Stimulated activated naive CD8-positive, alpha-beta T cell treated with anti-CD3 and anti-CD28 coated beads, Interleukin-15, Interleukin-2, amounts not matched to agents 100 U/mL and 50 U/mL, for 24 hours (primary cell): ENCODE measurements around the gene C2CD2.
"Not testable (repeated sequence)": the region's sequence is repeated elsewhere in the genome, so short reads cannot be mapped to it uniquely, and the experiment has no call there.

ENCODE experiments used
- ATAC-seq: fragments of 150-1000 bp; cut with Tn5 transposase; one replicate; pipeline ENCODE4 v1.10.0; 2021
- DNase-seq: peaks from one replicate; pipeline ENCODE4 v3.0.0; 2021

Gene C2CD2

DNA sequence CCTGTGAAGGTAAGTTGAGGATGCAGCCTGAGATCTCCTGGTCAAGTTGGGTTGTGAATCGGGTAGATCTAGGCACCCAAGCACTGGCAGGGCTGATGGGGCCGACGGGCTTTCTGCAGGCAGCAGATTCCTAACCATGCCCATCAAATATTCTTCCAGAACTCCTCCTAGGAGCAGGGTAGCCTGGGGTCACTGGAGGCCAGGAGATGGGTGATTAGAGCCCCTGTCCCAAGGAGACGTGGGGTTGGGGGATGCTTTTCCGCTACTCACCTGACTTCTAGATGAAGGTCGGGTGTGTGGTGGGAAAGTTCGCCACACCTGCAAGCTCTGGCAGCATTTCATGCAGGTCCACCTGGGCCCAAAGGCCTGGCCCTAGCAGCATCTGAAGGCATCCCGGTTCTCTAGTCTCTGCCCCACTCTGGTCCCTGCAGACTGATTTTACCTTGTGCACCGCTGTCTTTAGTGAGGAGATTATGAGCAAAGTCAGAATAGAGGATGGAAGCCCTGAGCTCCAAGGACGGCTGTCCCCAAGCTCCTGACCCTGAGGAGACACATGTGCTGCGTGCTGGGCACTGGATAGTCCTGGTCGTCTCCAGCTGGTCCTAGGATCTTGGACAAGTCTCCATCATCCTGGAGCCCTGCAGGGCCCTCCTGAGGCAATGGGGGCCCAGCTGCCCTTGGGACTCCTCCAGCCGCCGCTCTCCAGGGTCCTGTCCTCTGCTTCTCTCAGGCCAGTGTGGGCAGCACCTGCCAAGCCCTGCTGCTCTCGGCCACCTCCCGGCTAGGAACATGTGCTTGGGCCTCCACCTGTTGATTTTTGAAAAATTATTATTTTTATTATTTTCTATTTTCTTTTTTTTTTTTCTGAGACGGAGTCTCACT is 21.8 kb upstream of the C2CD2 start:
- DNase-seq (no peak), ATAC-seq (no peak)

DNA sequence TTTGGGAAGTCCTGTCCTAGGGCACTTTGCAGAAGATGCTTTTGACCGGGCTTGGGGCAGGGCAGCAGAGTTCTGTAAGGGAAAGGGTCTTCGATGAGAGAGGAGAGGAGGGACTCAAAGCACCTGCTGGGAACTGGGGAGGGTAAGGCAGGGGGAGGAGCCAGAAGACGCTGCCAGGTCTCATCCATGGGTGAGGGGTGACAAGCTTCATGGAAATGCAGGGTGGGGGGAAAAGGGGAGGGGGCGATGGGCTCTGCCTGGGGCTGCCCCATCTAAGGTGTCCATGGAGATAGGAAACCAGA is 20.9 kb upstream of the C2CD2 start:
- DNase-seq, result no peak
- no peak for ATAC-seq

DNA sequence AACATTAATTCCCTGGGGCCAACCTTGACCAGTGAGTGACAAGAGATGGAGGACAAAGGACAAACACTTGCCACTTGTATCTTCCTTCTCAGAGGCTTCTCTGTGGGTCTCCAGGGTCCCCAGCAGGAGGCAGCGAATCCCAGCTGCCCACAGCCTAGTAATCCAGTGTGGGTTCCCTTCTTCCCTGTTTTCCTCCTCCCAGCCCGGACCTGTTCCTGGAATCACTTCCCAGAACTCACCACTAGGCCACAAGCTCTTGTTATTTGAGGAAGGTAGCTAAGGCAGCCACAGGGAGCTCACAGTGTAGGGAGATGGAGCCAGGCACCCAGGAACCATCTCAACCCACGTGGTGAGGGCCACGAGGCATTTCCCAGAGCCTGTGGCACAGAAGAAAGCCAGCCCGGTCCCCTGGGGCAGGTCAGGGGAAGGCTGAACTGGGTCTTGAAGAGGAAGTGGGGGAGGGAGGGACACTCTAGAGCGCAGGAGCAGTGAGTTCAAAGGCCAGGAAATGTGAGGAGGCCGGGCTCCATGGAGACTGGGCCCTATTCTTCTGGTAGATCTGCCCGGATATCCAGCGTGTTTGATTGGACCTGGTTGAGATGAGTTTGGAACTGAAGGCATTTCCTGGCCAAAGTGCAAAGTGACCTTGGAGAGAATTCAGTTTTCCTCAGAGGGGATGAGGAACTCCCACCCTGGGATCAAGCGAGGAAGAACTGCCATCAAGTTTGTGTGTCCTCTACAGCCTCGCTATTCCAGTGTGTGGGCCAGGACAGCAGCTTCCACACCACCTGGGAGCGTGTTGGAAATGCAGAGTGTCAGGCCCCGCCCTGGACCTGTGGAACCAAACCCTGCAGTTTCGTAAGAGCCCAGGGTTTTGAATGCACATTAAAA is 20.3 kb upstream of the C2CD2 start:
- ATAC-seq, result peak; percentile 24
- DNase-seq, result no peak

DNA sequence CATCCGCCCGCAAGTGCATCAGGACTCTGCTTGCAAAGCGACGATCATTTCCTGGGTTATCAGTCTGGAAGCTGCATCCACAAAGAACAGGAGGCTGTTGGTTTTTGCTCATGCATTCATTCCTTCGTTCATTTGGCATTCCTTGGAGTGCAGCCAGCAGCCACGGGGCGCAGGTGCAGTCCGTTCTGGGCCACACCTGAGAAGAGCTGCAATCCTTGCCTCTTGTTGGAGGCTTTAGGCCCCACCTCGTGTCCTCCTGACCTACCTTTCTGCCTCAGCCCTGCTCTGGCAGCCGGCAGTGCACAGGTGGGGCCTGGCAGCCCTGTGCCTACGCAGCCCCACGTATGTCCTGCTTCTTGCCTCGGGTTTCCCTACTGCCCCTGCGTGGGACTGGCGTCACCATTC is 19.6 kb upstream of the C2CD2 start:
- ATAC-seq (no peak), DNase-seq (no peak)

DNA sequence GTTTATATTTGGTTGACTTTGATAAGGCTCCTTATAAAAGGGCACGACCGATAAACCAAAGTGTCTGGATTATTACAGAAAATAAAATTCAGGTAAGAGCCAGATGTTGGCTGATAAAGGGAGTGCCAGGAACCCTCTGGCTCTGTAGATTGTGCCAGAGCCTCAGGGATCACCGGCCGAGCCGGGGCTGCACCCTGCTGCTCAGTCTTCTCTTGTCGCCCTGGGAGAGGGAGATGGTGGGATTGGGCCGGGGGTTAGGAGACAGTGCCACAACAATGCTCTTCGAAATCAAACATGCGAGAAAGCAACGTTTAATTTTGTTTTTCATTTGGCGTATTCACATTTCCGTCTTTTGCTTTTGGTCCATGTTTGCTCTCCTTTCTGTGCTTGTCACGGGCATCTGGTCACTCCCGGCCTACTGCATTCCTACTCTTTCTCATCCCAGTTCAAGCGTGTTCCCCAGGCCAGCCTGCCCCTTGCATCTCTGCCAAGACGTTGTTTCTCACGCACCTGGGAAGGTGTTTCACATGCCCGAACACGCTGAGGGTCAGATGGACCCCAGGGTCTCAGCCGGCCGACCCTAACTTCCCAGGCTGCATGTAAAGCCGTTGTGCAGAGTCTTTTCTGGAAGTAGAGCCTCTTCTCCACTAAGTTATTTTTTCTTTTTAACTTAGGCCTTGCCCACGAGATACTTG is 18.8 kb upstream of the C2CD2 start:
- no peak for DNase-seq
- ATAC-seq, result no peak

DNA sequence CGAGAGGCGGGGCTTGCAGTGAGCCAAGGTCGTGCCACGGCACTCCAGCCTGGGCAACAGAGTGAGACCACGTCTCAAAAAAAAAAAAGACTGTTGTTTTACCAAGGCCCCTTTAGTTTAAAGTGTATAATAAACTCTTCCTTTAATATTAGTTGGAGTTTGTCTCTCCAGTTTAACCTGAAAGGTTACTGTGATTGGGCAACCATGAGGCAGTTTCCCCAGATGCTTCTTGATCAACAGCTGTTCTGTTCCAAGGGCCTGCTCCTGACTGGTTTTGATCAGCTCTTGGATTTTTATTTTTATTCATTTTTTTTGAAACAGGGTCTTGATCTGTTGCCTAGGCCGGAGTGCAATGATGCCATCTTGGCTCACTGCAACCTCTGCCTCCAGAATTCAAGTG is 18.1 kb upstream of the C2CD2 start:
- DNase-seq (no peak), ATAC-seq (no peak)

DNA sequence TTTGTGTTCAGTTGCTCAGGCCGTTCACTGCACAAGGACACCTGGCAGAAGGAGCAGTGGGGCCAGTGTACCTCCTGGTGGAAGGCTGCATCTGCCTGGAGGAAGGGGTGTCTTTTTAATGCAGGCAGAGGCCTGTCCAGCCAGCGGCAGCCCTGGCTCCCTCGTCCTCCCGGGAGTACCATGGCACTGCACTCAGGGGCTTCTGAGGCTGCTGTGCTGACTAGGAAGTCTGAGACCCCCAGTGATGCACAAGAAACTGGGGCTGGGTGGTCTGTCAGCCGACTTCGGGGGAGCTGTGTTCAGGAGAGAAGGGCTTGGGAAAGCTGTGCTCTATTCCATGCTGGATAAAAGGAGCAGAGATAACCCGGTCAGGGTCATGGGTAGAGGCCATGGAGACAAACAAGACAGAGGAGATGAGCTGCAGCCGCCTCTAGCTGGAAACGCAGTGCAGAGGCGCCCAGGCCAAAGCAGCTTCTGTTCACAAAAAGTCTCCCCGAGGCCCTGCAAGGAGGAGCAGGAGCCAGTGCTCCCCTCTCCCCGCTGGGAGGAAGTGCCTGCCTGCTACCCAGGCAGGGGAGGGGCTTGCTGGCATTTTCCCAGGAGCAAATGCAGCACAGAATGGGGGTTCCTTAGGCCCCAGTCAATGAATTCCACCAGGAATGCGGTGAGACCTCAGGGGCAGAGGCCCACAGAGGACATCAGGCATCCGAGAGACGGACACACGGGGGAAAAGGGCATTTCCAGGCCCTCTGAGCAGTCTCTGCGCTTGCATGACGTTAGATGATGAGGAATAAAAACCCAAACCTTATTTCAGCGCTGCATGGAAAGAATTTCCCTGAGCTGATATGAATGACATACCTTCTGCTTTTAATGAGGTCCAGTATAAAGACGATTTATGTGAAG is 17.2 kb upstream of the C2CD2 start:
- DNase-seq, result no peak
- no peak for ATAC-seq

DNA sequence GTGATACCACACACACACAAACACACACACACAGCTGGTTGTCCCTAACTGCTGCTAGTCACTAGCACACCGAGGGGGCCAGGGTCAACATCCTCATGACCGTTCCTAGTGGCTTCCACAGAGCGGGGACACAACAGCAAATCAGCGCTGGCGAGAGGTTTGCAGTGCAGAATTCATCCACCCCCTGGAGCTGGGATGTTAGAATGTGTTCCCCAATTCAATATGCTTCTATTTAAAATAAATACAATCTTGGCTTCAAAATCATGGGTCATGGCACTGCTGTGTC is 16.2 kb upstream of the C2CD2 start:
- ATAC-seq (no peak), DNase-seq (no peak)

DNA sequence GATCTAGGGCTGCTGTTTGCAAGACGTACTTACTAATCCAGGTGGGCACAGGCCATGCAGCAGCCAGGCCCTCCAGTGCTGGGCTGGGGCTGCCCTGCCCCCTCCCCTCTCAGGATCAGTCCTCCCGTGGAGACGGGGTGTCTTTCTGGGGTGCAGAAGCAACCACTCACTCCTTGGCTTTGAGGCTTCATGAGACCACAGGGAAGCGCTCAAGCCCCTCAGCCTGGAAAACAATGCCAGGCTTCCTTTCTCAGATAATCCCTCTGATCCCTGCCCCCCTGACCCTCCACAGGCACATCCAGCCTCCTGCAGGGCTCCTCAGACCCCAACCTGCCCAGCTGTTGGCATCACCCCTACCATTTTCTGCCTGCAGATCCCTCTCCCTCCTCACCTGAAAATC is 13.9 kb upstream of the C2CD2 start:
- DNase-seq, result no peak
- ATAC-seq, result no peak

DNA sequence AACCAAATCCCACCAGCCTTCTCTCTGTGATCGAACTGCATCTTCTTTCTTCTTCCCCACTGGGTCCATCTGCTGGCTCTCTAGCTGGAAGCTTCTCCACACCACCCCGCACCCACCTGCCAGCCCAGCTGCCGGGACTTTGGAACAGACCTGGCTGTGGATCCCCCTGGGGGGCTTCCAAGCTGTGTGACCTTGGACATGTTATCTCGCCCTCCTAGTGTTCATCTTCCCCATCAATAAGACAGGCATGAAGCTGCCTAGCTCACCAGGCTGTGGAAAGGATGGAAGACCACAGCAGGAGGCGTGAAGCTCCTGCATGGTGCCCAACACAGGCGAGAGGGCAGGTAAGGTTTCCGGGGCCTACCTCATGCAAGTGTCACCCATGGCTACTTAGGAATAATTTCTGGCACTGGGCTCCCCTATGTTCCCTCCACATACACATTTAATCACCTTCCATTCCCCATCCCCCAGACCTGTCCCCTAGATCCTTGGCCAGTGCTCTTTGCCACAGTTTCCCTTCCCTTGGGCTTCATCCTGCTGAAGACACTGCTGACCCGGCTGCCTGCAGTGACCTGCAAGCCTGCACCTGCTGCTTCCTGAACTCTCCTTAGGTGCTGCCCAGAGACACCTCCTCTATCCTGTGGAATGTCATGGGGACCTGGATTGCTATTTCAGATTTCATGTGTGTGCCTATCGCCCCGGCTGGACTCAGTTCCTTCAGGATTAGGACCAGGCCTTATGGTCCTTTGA is 13.2 kb upstream of the C2CD2 start:
- DNase-seq, result no peak
- ATAC-seq, result no peak

DNA sequence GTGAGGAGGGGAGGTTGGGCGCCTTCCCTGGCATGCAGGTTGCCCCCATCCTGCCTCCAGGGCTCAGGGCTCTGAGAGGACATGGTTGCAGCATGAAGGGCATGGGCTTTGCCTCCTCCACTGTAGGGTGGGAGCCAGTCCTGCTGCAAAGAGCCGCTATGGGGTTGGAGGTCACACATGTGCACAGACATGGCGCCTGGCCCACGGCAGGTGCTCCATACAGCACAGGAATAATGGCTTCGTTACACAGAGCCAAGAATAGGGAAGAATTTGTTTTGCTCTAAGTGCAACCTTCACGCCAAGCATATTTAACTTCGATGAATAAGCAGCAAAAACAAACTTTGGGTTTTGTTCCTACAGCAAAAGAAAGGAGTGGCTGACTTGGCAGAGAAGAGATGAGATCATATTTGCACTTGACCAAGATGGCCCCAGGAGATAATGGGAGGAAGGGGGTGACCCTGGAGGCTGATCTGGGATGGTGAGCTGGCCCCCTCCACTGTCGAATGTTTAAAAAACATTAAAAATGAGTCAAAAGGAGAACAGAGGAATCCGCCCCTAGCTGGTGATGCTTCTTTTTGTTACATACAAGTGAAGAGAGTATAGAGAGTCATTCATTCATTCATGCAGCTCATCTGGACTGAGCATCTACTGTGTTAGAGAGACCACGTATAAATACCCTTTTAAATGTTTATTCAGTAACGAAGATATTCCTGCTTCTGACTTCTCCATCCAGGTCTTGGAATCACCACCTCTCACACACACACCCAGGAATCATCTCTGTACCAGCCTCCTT is 12.4 kb upstream of the C2CD2 start:
- DNase-seq, result no peak
- ATAC-seq, result no peak

DNA sequence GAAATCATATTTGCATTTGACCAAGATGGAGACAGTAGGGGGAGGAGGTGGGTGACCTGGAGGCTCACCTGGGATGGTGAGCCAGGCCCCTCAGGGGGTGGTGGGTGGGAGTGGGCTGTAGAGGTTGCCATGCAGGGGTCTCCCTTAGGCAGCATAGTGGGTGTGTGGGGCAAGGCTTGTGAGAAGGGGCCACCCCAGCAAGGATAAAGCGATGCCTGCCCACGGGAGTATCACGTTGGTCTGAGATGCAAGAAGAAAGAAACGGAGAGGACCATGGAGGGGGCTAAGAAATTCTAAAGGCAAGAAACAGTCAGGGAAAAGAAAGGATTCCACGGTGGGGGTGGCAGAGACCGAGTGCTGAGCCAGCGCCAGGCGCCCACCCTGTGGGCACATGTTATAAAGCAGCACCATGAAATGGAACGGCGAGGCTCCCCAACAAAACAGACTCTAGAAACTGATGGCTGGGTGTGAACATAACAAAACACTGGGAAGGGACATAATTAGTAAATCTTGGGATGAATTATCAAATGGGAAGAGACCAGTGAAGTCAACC is 11.7 kb upstream of the C2CD2 start:
- DNase-seq (no peak), ATAC-seq (no peak)

DNA sequence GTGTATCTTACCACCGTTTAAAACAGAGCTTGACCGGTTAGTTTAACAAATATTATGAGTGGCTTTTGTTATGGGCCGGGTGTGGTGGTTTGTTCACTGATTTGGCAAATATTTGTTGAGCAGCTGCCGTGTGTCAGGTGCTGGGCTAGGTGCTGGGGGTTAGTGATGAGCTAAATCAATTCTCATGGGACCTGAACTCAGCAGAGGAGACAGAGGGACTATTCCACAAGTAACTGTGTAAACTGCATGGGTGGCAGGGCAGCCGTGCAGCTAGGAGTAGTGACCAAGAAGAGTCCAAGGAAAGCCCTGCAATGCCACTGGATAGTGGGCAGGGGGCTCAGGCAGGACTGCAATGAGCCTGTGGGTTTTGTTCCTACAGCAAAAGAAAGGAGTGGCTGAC is 11.2 kb upstream of the C2CD2 start:
- no peak for DNase-seq
- no peak for ATAC-seq

DNA sequence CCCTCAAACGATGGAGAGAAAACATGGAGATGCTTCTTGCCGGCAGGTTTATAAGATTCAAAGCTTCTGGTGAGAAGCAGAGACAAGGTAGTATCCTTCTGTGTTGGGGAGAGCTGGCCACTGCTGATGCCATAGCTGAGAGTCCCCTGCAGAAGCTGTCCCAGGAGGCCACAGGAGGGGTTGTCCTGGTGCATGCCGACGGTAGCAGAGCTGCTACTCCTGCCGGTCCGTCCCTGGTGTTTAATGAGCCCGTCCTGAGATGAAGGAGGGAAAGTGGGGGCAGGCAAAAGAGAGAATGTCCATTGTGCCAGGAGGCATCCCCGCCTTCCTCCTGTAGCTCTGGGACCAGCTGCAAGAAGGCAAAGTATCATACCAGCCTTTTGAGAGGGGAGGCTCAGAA is 10.4 kb upstream of the C2CD2 start:
- ATAC-seq, result no peak
- DNase-seq, result no peak

DNA sequence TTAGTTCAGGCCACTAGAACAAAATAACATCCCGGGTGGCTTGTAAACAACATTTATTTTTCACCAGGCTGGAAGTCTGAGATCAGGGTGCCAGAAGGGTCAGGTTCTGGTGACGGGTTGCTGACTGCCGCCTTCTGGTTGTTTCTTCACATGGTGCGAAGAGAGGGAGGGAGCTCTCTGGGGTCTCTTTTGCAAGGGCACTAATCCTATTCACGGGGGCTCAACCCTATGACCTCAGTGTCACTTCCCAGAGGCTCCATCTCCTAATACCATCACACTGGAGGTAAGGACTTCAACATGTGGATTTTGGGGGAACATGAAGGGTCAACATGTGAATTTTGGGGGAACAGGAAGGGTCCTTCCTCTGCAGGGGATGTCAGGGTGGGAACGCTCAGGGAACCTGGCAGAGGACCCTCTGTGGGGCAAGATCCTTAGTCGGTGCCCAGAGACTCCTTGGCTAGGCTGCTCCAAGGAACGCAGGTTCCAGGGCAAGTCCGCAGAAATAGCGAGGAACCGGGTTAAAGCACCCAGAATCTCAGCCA is 8.7 kb upstream of the C2CD2 start:
- ATAC-seq (no peak), DNase-seq (no peak)

DNA sequence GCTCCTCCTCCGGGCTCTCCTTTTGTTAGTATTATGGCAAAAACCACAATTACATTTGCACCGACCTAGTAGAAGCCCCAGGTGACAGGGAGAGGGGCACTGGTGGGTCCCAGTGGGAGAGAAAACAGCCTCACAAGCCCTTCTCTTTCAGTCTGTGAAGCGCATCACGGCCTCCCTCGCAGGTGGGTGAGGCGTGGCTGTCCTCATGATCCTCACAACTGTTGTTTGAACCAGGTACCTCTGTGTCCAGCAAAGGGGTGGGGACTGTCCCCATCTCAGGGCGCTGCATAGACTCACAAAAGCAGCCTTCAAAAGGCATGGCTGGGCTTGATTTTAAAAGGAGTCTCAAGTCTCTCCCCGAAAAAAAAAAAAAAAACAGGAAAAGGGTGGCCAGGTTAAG is 7.9 kb upstream of the C2CD2 start:
- ATAC-seq, result no peak
- DNase-seq, result no peak

DNA sequence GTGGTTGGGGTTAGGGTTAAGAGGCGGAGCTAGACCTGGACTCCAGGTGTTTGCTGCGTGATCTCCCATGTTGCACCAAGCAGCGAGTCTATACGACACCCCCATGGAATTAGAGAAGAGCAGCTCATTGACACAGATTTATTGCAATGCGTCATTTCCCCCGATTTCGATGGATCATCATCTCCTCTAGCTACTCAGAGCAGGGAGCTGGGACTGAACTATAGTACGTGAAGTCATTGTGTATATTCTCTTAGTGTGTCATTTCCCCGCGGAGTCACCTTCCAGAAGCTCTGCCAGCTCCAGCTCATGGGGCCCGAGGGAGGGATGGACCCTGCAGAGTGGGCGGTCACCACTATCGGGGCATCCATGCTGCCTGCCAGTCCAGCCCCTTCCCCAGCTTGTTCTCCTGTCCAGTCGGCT is 7.5 kb upstream of the C2CD2 start:
- ATAC-seq (peak; percentile 20), DNase-seq (no peak)

DNA sequence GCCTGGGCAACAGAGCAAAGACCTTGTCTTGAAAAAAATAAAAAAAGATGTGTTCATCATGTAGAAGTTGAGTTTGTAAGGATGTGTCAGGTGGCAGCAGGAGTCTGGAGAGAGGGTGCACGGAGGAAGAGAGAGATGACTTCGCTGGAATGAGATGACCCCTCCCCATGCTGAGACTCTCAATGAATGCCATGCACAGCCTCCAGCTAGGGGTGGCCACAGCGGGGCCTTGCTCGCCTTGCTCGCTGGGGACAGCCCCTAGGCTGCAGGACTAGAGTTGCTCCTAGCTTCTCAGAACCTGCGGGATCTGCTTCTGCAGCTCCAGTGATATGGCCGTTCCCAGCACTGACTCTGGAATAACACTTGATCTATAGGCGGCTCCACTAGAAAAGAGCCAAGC is 6.6 kb upstream of the C2CD2 start:
- ATAC-seq, result no peak
- DNase-seq, result no peak

DNA sequence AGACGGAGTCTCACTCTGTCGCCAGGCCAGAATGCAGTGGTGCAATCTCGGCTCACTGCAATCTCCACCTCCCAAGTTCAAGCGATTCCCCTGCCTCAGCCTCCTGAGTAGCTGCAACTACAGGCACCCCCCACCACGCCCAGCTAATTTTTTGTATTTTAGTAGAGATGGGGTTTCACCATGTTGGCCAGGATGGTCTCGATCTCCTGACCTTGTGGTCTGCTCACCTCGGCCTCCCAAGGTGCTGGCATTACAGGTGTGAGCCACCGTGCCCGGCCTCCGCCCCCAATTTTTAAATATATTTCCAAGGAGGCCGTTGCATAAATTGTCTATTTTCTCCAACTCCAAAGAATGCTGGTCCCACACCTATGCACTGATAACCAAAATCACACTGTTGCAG is 5.9 kb upstream of the C2CD2 start:
- ATAC-seq, DNase-seq: not testable (repeated sequence)
